PC-3 (cell line): ENCODE measurements around the gene C12orf75.

Experiments
- EZH2phosphoT487 ChIP-seq: fragments of 300-600 bp; sonication (generic); IDR thresholded peaks from 2 replicates; pipeline ENCODE4 v1.6.1; 2018; ENCODE audit warnings: mild to moderate bottlenecking, antibody characterized with exemption, low read length, borderline replicate concordance
- TF ChIP-seq, protein P1 (sequence below): fragments of 300-600 bp; sonication (generic); conservative IDR thresholded peaks from 2 replicates; pipeline ENCODE4 v1.5.1; 2017; ENCODE audit warnings: antibody characterized with exemption, low read depth, mild to moderate bottlenecking, low read length

DNA sequence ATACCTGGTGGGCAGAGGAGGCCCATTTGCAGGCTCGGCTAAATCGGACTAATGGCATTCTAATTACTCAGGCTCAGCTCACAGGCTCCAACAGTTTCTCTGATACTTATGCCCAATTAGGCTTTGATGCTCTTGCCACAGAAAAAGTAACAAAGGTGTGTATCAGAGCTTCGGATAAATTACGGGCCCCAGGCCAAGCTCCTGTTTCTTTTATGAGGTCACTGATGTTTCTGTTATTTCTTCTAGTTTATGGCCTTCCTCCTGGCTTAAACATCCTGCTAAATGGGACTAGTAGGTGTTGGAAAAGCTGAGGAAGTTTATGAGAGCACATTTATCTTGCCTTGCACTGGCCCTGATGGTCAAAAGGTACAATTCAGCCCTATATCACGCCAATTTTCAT lies 28.8 kb upstream of the C12orf75 start:
- TF ChIP-seq, protein P1, sequence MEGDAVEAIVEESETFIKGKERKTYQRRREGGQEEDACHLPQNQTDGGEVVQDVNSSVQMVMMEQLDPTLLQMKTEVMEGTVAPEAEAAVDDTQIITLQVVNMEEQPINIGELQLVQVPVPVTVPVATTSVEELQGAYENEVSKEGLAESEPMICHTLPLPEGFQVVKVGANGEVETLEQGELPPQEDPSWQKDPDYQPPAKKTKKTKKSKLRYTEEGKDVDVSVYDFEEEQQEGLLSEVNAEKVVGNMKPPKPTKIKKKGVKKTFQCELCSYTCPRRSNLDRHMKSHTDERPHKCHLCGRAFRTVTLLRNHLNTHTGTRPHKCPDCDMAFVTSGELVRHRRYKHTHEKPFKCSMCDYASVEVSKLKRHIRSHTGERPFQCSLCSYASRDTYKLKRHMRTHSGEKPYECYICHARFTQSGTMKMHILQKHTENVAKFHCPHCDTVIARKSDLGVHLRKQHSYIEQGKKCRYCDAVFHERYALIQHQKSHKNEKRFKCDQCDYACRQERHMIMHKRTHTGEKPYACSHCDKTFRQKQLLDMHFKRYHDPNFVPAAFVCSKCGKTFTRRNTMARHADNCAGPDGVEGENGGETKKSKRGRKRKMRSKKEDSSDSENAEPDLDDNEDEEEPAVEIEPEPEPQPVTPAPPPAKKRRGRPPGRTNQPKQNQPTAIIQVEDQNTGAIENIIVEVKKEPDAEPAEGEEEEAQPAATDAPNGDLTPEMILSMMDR: no peak
- TF ChIP-seq EZH2phosphoT487: no peak
